Liver (tissue), 9 donors: ENCODE data around the gene CFAP410. TPM values are rescaled to one million over a fixed set of nuclear protein-coding genes. Genes with fewer than 3 reads are reported as not detected.

Experiments
- DNase-seq: peaks from one replicate; pipeline ENCODE4 v3.0.0-alpha.2; 2017; ENCODE audit warnings: low spot score
- H3K27ac ChIP-seq, 2 donors: one replicate each; pipeline ENCODE4 v1.7.0; 2013; ENCODE audit warnings: inconsistent platforms in 2 of 2, low read length in 2 of 2, control low read depth in 1 of 2, low read depth in 1 of 2, mild to moderate bottlenecking in 1 of 2
- H3K27me3 ChIP-seq, 4 donors: one replicate each; pipeline versions ENCODE4 v1.6.1 to v1.7.0; 2013; ENCODE audit warnings: low read length in 3 of 4, inconsistent platforms in 1 of 4, mild to moderate bottlenecking in 1 of 4, moderate library complexity in 1 of 4; ENCODE audit not compliant: control insufficient read depth in 4 of 4, insufficient read depth in 4 of 4
- H3K36me3 ChIP-seq, 4 donors: one replicate each; pipeline versions ENCODE4 v1.6.1 to v1.7.0; 2013; ENCODE audit warnings: low read length in 3 of 4, mild to moderate bottlenecking in 3 of 4, low read depth in 1 of 4, moderate library complexity in 1 of 4; ENCODE audit not compliant: control insufficient read depth in 4 of 4, insufficient read depth in 3 of 4
- H3K4me1 ChIP-seq, 4 donors: one replicate each; pipeline versions ENCODE4 v1.6.1 to v1.7.0; 2013; ENCODE audit warnings: low read length in 3 of 4, mild to moderate bottlenecking in 3 of 4, moderate library complexity in 1 of 4; ENCODE audit not compliant: control insufficient read depth in 4 of 4, insufficient read depth in 4 of 4
- H3K4me3 ChIP-seq, 3 donors: one replicate each; pipeline versions ENCODE4 v1.6.1 to v1.7.0; 2013; ENCODE audit warnings: low read length in 3 of 3, control low read depth in 1 of 3, low read depth in 1 of 3, mild to moderate bottlenecking in 1 of 3
- H3K9ac ChIP-seq, 2 donors: one replicate each; pipeline ENCODE4 v1.7.0; 2013; ENCODE audit warnings: low read length in 2 of 2, mild to moderate bottlenecking in 2 of 2, moderate library complexity in 2 of 2, control low read depth in 1 of 2, low read depth in 1 of 2
- H3K9me3 ChIP-seq, 4 donors: one replicate each; pipeline versions ENCODE4 v1.6.1 to v1.7.0; 2013; ENCODE audit warnings: low read length in 3 of 4; ENCODE audit not compliant: control insufficient read depth in 4 of 4
- EGR1 ChIP-seq, 2 donors: IDR thresholded peaks; 2 replicates each; pipeline ENCODE4 v1.6.1; 2016 to 2018; ENCODE audit warnings: antibody characterized with exemption in 2 of 2, low read depth in 2 of 2
- FOXA1 ChIP-seq: IDR thresholded peaks from 2 replicates; pipeline ENCODE4 v1.6.1; 2016; ENCODE audit warnings: antibody characterized with exemption
- FOXA2 ChIP-seq: IDR thresholded peaks from 2 replicates; pipeline ENCODE4 v1.6.1; 2016; ENCODE audit warnings: antibody characterized with exemption
- HNF4A ChIP-seq, 2 donors: conservative IDR thresholded peaks; 2 replicates each; pipeline ENCODE4 v1.6.1; 2016; ENCODE audit warnings: antibody characterized with exemption in 2 of 2, mild to moderate bottlenecking in 2 of 2
- HNF4G ChIP-seq: IDR thresholded peaks from 2 replicates; pipeline ENCODE4 v1.6.1; 2016; ENCODE audit warnings: antibody characterized with exemption
- NR2F2 ChIP-seq: IDR thresholded peaks from 2 replicates; pipeline ENCODE4 v1.6.1; 2016; ENCODE audit warnings: antibody characterized with exemption
- RAD21 ChIP-seq, 2 donors: IDR thresholded peaks; 2 replicates each; pipeline ENCODE4 v1.6.1; 2016; ENCODE audit warnings: antibody characterized with exemption in 2 of 2, mild to moderate bottlenecking in 2 of 2
- RXRA ChIP-seq, 2 donors: IDR thresholded peaks; 2 replicates each; pipeline ENCODE4 v1.6.1; 2017 to 2018; ENCODE audit warnings: antibody characterized with exemption in 2 of 2, mild to moderate bottlenecking in 1 of 2
- SP1 ChIP-seq: IDR thresholded peaks from 2 replicates; pipeline ENCODE4 v1.6.1; 2018; ENCODE audit warnings: antibody characterized with exemption, mild to moderate bottlenecking
- TAF1 ChIP-seq: conservative IDR thresholded peaks from 2 replicates; pipeline ENCODE4 v1.6.1; 2016; ENCODE audit warnings: antibody characterized with exemption, mild to moderate bottlenecking
- YY1 ChIP-seq: IDR thresholded peaks from 2 replicates; pipeline ENCODE4 v1.6.1; 2016; ENCODE audit warnings: antibody characterized with exemption, mild to moderate bottlenecking
- WGBS: extraction: QIAGEN DNeasy Blood & Tissue Kit; methylation state at CpG from one replicate; pipeline ENCODE4 v1.1.7; 2013; 5-methylcytosine and 5-hydroxymethylcytosine counted together
- polyA plus RNA-seq, 2 donors: library from polyadenylated mRNA; stranded (reverse) in 1 of 2; unstranded in 1 of 2; fragments of 200-250 nt in 1 of 2; fragments of >200 nt in 1 of 2; fragmentation: Nextera tagmentation in 1 of 2; extraction: Ambion mirVana in 1 of 2; gene quantifications; one replicate each; pipeline versions ENCODE4 v1.2.1 to v1.2.3, GENCODE V29; 2013 to 2015
- total RNA-seq, 2 donors: library from RNA; depleted of rRNA; stranded (reverse); fragments of >200 nt; gene quantifications; one replicate each; pipeline ENCODE4 v1.2.3, GENCODE V29; 2014
- TF ChIP-seq, protein P1 (sequence below): IDR thresholded peaks from 2 replicates; pipeline ENCODE4 v1.6.1; 2016; ENCODE audit warnings: antibody characterized with exemption
- TF ChIP-seq, protein P2 (sequence below): IDR thresholded peaks from 2 replicates; pipeline ENCODE4 v1.6.1; 2016; ENCODE audit warnings: antibody characterized with exemption, mild to moderate bottlenecking
- TF ChIP-seq, protein P3 (sequence below): IDR thresholded peaks from 2 replicates; pipeline ENCODE4 v1.6.1; 2016; ENCODE audit warnings: antibody characterized with exemption
- TF ChIP-seq, protein P4 (sequence below): fragments of 150-350 bp; IDR thresholded peaks from 2 replicates; pipeline ENCODE4 v1.5.1; 2017; ENCODE audit warnings: improper control_type of control experiment, low read depth, low read length; ENCODE audit not compliant: missing input control
- donor health status: healthy.
- donor health status: healthy.
- donor health status: healthy.
- donor health status: healthy.
- donor health status: healthy.

Gene CFAP410
- total and polyA plus RNA-seq, 4 donors: 7.9 to 16.3 (median 12.3) TPM

DNA sequence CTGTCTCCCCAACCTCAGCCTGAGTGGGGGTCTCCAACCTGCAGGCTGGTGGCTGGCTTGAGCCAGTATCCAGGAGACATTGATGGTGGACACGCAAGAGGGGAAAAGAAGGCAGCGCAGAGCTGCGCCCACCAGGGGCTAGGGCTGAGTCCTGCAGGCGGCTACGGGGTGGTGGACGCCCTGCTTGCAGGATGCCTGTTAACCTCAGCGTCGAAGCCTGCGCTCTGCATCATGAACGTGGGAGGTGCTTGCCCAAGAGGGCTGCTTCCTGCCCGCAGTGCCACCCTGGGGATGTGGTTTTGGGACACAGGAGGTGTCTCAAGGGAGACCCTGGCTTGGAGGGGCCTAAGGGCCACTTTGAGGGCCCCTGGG lies 11.6 kb downstream of the CFAP410 start:
- no peaks in the 10 kb centered on the region for H3K27me3 ChIP-seq
- DNase-seq: no peak
- H3K9ac ChIP-seq: no peak overlapping the region
- no peaks in the 10 kb centered on the region for H3K4me1 ChIP-seq
- WGBS: 89% methylated on average over 11 of the region's 11 CpGs
- no peak overlapping the region for H3K4me3 ChIP-seq
- no peaks in the 10 kb centered on the region for H3K9me3 ChIP-seq
- TF ChIP-seq SP1: no peak
- no peak for TF ChIP-seq RXRA (IDR thresholded peaks at IDR 0.05)
- TF ChIP-seq TAF1: no peak
- TF ChIP-seq EGR1 (IDR thresholded peaks at IDR 0.05; ENCODE audit: low read depth in 2 of 2): no peak
- no peak for TF ChIP-seq FOXA2
- no peak for TF ChIP-seq RAD21 (IDR thresholded peaks at IDR 0.05)
- TF ChIP-seq FOXA1: no peak
- H3K36me3 ChIP-seq: peaks cover 5 to 41% (median 21%) of the 10 kb centered on the region in 4 donors
- no peak overlapping the region for H3K27ac ChIP-seq

DNA sequence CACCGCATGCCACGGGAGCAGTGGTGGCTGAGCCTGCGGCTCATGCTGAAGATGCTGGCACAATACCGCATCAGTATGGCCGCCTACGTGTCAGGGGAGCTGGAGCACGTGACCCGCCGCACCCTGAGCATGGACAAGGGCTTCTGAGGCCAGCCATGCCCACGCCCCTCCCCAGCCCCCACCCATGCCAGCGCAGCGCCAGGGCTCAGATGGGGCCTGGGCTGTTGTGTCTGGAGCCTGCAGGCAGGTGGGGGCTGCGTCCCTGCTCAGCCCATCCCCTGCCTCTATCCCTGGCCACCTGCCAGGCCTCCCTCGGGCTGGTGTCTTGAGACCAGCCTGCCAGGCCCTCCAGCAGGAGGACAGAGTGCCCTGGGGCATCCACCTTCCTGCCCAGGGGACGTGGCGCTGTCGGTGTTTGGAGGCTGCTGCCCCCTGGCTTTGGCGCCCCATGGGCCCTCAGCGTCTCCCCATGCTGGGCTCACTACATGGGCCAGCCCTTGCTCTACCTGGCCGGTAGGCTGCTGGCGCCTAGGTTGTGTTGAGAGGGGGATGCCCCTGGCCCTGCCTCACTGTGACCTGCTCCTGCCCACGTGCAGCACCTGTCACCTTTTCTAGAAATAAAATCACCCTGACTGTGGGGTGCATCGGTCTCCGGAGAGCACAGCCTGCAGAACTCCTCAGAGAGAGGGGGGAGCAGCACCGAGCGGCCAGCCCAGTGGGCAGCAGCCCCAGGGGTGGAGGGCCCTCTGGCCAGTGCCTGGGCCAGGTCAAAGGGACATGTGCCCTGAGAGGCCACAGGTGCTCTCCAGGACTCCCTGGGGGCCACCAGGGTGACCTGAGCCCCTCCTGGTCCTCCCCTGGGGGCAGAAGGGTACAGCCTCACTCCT lies 12.2 kb downstream of the CFAP410 start:
- Histone ChIP-seq H3K4me3 (no peak overlapping the region), H3K27ac (no peak overlapping the region), H3K36me3 (peaks cover 7 to 42% (median 24%) of the 10 kb centered on the region in 4 donors), H3K27me3 (no peaks in the 10 kb centered on the region), H3K9ac (no peak overlapping the region), H3K4me1 (no peaks in the 10 kb centered on the region), H3K9me3 (no peaks in the 10 kb centered on the region)
- no peak for TF ChIP-seq HNF4G
- TF ChIP-seq RAD21 (IDR thresholded peaks at IDR 0.05): no peak
- TF ChIP-seq FOXA1: no peak
- TF ChIP-seq RXRA (IDR thresholded peaks at IDR 0.05): no peak
- TF ChIP-seq, protein P1, sequence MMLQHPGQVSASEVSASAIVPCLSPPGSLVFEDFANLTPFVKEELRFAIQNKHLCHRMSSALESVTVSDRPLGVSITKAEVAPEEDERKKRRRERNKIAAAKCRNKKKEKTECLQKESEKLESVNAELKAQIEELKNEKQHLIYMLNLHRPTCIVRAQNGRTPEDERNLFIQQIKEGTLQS: no peak
- TF ChIP-seq, protein P2, sequence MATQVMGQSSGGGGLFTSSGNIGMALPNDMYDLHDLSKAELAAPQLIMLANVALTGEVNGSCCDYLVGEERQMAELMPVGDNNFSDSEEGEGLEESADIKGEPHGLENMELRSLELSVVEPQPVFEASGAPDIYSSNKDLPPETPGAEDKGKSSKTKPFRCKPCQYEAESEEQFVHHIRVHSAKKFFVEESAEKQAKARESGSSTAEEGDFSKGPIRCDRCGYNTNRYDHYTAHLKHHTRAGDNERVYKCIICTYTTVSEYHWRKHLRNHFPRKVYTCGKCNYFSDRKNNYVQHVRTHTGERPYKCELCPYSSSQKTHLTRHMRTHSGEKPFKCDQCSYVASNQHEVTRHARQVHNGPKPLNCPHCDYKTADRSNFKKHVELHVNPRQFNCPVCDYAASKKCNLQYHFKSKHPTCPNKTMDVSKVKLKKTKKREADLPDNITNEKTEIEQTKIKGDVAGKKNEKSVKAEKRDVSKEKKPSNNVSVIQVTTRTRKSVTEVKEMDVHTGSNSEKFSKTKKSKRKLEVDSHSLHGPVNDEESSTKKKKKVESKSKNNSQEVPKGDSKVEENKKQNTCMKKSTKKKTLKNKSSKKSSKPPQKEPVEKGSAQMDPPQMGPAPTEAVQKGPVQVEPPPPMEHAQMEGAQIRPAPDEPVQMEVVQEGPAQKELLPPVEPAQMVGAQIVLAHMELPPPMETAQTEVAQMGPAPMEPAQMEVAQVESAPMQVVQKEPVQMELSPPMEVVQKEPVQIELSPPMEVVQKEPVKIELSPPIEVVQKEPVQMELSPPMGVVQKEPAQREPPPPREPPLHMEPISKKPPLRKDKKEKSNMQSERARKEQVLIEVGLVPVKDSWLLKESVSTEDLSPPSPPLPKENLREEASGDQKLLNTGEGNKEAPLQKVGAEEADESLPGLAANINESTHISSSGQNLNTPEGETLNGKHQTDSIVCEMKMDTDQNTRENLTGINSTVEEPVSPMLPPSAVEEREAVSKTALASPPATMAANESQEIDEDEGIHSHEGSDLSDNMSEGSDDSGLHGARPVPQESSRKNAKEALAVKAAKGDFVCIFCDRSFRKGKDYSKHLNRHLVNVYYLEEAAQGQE: no peak
- TF ChIP-seq NR2F2: no peak
- TF ChIP-seq, protein P3, sequence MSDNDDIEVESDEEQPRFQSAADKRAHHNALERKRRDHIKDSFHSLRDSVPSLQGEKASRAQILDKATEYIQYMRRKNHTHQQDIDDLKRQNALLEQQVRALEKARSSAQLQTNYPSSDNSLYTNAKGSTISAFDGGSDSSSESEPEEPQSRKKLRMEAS: no peak
- TF ChIP-seq HNF4A (conservative IDR thresholded peaks at IDR 0.05): no peak
- TF ChIP-seq SP1: no peak
- TF ChIP-seq, protein P4, sequence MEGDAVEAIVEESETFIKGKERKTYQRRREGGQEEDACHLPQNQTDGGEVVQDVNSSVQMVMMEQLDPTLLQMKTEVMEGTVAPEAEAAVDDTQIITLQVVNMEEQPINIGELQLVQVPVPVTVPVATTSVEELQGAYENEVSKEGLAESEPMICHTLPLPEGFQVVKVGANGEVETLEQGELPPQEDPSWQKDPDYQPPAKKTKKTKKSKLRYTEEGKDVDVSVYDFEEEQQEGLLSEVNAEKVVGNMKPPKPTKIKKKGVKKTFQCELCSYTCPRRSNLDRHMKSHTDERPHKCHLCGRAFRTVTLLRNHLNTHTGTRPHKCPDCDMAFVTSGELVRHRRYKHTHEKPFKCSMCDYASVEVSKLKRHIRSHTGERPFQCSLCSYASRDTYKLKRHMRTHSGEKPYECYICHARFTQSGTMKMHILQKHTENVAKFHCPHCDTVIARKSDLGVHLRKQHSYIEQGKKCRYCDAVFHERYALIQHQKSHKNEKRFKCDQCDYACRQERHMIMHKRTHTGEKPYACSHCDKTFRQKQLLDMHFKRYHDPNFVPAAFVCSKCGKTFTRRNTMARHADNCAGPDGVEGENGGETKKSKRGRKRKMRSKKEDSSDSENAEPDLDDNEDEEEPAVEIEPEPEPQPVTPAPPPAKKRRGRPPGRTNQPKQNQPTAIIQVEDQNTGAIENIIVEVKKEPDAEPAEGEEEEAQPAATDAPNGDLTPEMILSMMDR: no peak
- TF ChIP-seq YY1: no peak
- no peak for DNase-seq
- WGBS: 89% methylated on average over 26 of the region's 26 CpGs
